GM21737 (cell line): ENCODE results near the gene UBXN1.

Experiments used
- ATAC-seq: cut with Tn5 transposase; IDR thresholded peaks from one replicate; pipeline ENCODE4 v1.9.1; 2021; ENCODE audit warnings: mild to moderate bottlenecking, moderate library complexity; ENCODE audit not compliant: unreplicated experiment

Gene UBXN1, protein sequence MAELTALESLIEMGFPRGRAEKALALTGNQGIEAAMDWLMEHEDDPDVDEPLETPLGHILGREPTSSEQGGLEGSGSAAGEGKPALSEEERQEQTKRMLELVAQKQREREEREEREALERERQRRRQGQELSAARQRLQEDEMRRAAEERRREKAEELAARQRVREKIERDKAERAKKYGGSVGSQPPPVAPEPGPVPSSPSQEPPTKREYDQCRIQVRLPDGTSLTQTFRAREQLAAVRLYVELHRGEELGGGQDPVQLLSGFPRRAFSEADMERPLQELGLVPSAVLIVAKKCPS

DNA sequence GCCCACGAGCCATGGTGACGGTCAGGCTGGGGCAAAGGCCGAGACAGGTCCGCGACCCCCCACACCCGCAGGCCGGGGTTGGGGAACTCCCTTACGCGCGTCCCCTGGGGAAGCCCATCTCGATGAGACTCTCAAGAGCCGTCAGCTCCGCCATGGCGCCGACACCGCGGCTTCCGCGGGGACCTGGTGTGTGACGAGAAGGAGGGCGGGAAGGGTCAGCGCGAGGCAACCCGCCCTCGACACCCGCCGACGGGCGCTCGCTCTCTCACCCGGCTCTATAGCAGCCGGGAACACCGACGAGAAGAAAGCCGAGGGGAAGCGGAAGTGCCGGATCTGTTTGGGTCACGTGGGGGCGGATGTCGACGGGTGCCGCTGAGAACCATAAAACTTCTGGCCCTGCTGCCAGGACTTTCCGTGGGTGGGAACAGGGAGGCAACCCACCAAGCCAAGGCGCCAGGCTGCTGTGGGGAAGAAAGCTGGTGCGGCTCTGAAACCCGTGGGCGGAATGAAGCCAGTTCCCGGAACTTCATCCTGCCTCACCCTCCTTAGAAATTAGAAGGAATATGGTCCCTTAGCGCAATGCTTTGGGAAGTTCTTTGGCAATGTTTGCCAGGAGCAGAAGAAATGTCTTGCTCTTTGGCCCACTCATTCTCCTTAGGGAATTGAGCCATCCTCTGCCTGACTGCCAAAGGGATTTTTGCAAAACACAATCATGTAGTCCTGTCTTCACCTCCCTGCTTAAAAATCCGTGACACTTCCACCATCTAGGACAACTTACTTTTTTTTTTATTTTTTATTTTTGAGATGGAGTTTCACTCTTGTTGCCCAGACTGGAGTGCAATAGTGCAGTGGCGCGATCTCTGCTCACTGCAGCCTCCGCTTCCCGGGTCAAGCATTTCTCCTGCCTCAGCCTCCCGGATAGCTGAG, at the start of gene UBXN1:
Gene UBXN1 (minus strand): TSS at position 304 of the 927 bp plus-strand sequence. CDS start 150 bp downstream, at position 154.
- ATAC-seq: peak; percentile 63

DNA sequence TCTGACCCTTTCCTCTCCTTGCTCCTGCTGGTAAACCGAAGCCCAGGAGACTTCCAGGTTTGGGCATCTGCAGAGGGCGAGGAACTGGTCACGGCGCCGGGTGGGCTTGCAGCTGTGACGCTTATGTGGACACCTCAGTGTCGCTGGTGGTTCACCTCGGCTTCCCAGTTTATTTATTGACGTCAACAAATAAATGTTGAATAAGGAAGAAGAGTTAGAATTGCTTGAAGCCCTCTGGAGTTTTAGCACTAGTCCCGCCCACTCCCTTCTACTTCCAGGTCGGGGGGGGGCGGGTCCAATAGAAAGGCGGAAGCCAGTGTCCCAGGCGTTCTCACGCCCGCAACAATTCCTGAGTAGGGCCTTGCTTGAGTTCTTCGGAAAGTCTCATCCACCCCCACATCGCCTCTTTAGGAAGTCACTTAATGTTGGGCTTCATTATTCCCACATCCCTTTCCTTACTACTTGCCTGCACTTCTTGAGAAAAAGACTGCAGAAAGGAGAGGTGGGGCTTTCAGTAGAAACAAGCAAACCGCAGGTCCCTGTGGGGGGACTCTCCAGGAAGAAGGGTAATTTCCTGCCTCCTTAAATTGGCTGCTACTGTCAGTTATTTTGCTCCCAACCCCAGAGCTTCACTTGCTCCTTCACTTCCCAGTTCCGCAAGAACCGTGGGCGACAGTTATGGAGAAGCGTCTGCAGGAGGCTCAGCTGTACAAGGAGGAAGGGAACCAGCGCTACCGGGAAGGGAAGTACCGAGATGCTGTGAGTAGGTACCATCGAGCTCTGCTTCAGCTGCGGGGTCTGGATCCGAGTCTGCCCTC, 49.5 kb upstream of the UBXN1 start, which contains the start of gene TTC9C:
Gene TTC9C (plus strand): TSS at position 316 of the 818 bp plus-strand sequence. CDS start 363 bp downstream, at position 679.
- peak; percentile 18 for ATAC-seq

DNA sequence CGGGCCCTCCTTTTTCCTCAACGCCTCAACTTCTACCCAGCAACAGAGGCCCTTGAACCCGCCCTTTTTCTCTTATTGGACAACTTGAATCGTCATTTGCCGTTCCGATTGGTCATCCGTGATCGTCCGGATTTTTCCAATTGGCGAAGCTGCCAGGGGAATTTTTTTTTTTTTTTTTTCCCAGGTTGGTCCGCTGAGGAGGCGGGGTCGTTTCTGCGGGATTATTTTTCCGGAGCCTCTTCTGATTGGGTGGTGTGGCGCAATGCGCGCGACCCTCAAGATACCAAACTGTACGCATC, 48.9 kb upstream of the UBXN1 start:
- ATAC-seq: peak; percentile 40

DNA sequence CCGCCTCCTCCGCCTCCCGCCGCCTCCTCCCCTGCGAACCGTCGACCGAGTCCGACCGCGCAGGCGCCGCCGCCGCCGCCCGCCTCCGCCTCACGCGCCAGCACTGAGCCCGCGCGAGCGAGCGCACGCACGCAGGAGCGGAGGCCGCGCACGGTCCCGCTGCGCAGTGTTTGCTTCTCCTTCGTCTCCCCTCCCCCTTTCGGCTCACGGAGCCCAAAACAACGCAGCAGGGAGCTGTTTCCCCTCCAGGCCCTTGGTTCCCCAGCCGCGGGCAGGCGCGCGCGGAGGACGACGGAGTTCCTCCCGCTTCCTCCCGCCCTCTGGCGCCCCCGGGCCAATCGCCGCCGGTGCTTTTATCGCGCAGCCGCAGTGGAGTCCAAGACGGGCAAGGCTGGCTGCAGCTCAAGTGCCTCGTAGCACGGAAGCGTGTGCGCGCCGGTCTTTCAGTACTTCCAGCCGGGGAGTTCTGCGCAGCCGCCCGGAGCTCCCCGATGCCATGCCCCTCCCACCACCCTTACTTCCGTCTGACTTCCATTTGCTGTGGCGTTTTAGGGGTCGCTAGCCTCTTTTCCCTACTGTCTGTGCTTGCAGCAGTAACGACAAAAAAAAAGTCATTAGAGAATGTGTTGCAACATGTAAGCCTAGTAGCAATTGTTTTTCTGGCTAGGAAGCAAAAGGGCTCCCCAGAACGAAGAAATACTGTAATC, 48.4 kb upstream of the UBXN1 start, which contains the start of gene HNRNPUL2:
Gene HNRNPUL2 (minus strand): TSS at position 293 of the 707 bp plus-strand sequence. CDS start 301 bp downstream, outside the sequence.
- ATAC-seq: peak; percentile 62

DNA sequence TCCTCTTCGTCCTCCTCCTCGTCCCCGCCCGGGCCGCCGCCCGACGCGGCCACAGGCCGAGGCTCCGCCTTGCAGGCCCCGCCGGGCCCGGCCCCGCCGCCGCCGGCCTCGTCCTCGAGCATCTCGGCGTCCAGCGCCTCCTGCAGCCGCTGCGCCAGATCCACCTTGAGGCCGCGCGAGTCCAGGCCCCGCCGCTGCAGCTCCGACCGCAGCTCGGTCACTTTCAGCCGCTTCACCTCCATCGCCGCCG, 48.0 kb upstream of the UBXN1 start:
- no peak for ATAC-seq

DNA sequence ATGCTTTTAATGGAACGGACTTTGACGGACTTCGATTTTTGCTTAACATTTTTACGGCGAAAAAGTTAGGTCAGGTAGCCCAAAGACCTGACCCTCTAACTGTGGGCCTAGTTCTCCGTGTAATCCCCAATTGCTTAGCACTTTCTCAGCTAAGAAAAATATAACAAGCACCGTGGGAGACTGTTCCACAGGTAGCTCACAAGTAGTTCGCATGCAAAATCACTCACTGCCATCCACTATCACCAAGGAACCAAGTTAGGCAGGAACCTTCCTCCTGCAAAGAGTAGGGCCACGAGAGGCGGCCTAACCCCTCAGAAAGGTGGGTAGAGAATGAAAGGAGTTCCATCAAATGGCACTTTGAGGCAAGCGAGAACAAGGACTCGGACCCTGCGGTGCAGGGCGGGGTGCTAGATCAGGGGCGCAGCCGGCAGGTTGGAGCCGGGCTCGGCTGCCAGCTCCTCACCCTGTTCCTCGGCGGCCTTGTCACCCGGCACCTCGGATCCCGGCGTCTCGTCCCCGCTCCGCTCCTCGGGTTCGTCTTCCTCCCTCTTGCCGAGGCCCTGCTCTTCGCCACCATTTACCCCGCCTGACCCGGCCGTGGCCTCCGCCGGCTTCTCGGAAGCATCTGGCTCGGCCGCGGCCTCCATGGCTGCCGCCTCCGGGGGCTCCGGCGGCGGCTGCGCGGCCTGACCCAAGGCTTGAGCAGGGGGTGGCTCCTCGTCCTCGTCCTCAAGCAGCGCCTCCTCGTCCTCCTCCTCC, 47.5 kb upstream of the UBXN1 start:
- ATAC-seq: no peak

DNA sequence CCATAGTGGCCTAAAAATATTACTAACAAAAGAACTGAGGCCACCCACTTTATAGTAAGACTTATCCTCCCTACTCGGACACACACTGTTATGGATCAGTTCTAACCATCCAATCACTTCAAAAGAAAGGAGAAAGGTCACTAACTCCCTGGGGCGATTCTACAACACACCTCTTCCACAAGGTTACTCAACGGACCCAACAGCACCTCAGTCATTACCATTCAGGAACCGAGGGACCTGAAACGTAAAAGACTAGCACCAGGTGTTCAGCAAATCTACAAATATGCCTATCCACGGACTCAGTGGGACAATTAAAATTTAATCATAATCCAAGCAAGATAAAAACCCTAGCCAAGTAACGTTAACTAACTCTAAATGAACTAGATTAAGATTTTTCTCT, 46.8 kb upstream of the UBXN1 start:
- ATAC-seq: no peak

DNA sequence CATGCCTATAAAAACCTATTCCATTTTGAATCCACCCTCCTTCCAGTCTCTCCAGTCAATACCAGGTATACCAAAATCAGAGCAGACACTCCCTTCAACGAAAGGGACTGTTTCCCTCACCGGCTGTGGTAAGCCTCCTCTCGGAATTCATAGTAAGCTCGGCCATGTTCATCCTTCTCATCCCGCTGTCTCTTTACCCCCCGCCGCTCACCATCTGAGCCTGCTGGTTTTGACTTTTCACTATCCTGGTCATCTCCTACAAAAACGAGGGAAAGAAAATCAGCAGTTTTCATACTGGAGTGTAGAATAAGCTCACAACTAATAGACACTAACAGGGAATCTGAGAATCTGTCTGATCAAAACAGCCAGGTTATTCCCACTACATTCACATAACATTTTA, 45.3 kb upstream of the UBXN1 start:
- no peak for ATAC-seq

DNA sequence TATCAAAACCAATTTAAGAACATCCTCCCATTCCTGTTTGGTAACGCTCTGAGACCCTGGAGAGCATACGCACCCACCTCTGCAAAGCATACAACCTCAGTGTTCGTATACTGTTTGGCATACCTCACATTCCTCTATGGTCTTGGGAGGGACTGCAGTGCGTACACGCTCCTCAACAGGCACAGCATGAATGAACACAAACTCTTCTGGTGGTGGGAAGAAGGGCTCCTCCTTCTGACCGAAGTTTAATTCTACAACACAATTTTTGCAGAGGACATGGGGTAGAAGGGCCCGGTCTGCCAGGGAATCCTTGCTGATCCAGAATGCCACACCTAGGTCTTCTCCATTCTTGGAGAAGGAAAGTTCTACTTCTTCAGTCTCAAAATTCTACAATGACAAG, 43.1 kb upstream of the UBXN1 start:
- no peak for ATAC-seq

DNA sequence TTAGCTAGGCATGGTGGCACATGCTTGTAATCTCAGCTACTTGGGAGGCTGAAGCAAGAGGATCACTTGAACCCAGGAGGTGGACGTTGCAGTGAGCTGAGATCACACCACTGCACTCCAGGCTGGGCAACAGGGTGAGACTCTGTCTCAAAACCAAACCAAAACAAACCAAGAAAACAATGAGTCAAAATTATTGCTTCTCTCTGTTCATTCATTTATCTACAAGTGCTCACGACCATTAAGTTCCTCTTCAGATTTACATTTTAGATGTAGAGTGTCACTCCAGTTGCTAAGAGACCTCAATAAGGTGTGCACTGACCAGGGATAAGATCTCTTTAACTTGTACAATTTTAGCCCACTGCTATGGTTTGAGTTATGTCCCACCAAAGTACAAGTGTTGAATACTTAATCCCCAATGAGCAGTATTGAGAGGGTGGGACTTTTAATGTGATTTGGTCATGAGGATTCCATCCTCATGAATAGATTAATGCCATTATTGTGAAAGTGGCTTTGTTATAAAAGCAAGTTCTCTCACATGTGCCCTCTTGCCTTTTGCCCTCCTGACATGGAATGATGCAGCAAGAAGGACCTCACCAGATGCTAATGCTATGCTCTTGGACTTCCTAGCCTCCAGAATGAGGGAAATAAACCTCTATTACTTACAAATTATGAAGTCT, 40.6 kb upstream of the UBXN1 start:
- ATAC-seq: no peak

DNA sequence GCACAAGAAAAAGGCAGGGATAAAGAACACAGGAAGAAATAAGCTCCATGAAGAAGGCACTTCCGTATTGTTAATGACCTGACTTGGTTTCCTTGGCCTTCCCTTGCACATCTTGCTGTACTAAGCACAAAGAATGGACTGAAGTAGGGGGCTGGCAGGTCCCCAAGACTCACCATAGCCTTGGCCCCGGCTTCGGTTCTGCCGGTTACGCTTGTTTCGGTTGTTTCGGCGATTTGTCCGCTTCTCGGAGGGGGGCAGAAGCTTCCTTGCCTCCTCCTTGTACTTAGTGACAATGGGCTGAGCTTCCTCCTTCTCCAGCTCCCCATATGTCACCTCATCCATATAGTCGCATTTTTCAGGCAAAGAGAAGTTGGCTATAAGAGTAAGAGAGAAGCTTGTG, 37.9 kb upstream of the UBXN1 start:
- no peak for ATAC-seq

DNA sequence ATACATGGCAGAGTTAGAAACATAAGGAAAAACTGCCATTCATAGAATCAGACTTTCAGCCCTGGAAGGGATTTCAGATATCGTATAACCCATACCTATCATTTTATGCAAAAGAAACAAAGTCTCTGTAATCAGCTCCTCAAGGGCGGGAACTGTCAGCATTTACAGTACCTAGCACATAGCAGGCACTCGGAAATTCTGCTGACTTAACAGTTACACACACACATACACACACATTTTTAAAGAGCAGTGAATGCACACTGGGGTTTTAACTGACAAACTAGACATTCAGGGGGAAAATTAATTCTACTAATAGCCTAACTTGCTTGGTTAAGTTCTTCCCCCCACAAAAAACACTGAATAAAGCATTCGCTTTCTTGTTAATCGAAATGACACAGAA, 37.3 kb upstream of the UBXN1 start:
- no peak for ATAC-seq

DNA sequence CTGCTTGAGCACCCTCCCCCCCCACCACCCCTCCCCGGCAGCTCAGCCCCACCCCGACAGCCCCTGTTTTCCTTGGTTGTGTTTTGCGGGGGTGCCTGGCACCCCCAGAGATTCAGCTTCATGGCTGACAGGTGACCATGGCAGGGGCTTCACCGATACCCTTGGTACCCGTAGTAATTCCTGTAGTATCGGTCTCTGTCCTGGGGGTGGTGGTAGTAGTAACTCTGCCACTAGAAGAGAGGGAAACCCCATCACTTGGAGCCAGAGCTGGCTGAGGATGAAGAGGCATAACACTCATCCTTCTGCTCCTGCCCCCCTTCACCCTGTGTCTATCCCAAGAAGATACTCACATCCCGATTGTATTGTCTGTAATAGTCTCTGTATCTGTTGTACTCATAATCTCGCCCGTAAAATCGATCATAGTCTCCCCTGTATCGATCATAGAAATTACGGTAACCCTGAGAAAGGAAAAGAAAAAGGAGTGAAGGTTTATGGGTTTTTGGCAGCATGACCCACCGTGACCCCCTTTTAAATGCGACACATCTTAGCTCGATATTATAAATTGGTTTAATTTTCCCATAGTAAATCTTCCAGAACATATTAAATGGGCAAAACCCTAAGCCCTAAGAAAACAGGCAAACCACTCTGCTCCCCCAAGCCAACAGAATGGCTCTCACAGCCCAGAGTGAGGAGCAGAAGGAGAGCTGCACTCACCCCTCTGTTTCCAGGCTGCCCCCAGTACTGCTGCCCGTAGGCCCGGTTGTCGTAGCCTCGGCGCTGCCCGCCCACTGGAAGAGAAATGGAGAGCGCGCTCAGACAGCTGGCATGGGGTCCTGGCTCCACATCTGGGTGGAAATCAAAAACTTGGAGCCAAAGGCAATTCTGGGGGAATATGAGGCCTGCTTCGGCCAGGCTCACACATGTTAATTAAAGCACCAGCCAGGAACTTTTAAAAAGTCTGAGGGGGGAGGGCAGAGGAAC, 36.6 kb upstream of the UBXN1 start:
- no peak for ATAC-seq

DNA sequence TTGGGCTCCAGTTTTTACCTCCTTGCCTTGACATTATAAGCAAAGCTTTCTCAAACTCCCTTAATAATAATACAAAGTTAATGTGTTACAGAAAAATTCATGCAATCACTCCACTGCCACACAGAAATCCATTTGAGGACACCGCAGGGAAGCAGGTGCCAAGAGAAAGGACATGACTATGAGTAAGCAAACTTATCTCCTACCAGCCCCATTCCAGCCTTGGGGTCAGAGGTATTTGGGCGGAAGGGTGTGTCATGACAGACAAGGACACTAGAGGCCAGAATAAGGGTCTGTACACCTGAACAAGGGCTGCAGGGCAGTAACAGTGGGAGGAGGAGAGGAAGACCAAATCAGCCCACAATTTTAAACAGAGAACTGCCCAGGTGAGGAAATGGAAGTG, 34.5 kb upstream of the UBXN1 start:
- ATAC-seq: no peak

DNA sequence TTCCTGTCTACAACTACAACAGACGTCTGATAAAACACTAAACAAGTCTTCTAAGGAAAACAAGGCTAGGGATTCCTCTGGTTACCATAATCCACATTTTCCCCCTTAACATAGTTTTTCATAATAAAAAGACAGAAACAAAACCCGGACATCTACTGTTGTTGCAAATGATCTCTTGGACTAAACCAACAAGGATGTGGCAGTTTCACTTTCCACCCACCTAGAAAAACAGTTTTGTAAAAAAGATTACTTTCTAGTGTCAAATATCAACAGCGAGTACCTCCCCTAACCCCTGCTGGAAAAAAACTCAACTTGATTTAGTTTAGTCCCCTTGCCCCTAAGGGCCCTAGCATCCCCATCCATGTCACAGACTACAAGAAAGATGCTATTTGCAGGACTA, 34.0 kb upstream of the UBXN1 start:
- ATAC-seq: no peak

DNA sequence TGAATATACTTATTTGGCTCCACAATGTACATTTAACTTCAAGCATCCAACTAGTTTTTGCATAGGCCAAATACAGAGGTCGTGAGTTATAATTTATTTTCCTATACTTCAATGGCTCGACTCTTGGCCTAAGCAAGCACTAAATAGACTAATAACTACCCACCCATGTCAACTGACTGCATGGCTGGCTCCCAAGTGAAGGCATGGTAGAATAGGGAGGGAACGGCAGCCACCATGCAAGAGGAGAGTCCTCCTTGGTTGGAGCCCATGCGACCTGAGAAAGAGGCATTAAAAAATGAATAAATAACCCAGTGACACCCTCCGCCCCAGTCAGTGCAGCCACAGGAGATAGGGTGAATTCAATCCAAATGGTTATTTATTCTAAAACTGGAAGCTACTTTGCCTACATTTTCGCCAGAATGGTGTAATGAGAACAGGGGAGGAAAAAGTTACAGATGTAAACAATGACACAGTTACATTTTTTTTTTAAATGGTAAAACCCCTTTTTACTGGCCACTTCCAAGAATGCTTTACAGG, 33.5 kb upstream of the UBXN1 start:
- ATAC-seq: no peak

DNA sequence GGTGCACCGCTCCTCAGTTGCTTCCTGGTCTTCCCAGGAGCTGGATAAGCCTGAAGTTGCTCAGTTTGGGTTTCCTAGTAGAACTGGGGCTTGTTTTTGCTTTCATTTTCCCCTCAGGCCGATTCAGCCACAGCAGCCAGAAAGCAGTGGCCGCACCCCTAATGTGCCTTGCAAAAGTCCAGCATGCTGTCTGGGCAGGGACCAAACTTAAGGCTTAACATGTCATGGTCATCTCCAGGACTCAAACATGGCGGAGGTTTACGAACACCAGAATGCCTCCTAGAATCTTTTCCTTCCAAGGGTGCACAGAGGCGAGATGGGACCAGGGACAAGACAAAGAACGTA, 31.1 kb upstream of the UBXN1 start:
- no peak for ATAC-seq
